SU-DHL-6 (cell line): ENCODE measurements around the gene INPP5E.

Experiments used
- CTCF ChIP-seq: fragments of 200-600 bp; sonication (generic); IDR thresholded peaks from one replicate; pipeline ENCODE4 v1.5.1; 2017; ENCODE audit warnings: antibody characterized with exemption, mild to moderate bottlenecking, low read length, moderate library complexity; ENCODE audit not compliant: insufficient read depth, poor library complexity, severe bottlenecking
- EZH2phosphoT487 ChIP-seq: fragments of 200-600 bp; sonication (generic), shearing (Covaris generic); conservative IDR thresholded peaks from 2 replicates; pipeline ENCODE4 v1.6.1; 2018; ENCODE audit warnings: mild to moderate bottlenecking, antibody characterized with exemption, low read length, moderate library complexity, mixed read lengths

GRCh38 chr9:136486823-136487620, 47.4 kb upstream of the INPP5E start:
- TF ChIP-seq CTCF (no peak), EZH2phosphoT487 (no peak)
